ENCODE measurements around the gene CELA2A.

DNA sequence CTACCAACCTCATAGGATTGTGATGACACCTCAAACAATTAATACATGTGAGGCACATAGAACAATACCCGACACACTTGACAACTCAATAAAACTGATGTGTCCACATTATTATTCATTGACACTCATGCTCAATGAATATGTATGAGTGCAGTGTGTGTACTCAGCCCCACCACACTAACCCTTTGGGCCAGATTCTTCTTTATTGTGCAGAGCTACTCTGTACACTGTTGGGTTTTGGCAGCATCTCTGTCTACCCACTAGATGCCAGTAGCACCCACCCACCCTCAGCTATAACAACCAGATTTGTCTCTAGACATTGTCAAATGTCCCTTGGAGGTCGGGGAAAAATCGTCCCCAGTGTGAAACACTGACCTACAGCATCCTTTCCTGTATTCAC, 57.4 kb downstream of the CELA2A start:
- TF ChIP-seq, protein P1, sequence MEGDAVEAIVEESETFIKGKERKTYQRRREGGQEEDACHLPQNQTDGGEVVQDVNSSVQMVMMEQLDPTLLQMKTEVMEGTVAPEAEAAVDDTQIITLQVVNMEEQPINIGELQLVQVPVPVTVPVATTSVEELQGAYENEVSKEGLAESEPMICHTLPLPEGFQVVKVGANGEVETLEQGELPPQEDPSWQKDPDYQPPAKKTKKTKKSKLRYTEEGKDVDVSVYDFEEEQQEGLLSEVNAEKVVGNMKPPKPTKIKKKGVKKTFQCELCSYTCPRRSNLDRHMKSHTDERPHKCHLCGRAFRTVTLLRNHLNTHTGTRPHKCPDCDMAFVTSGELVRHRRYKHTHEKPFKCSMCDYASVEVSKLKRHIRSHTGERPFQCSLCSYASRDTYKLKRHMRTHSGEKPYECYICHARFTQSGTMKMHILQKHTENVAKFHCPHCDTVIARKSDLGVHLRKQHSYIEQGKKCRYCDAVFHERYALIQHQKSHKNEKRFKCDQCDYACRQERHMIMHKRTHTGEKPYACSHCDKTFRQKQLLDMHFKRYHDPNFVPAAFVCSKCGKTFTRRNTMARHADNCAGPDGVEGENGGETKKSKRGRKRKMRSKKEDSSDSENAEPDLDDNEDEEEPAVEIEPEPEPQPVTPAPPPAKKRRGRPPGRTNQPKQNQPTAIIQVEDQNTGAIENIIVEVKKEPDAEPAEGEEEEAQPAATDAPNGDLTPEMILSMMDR (IDR thresholded peaks at IDR 0.05): no peak
- TF ChIP-seq POLR2A (IDR thresholded peaks at IDR 0.05): no peak

Data from tibial nerve (tissue), 3 donors.